Loucy (cell line): ENCODE data around the gene GALNT12.

Experiments used
- H2AFZ ChIP-seq: fragments of 200-600 bp; sonication (generic); 2 replicates; pipeline ENCODE4 v1.6.0; 2016; ENCODE audit warnings: antibody characterized with exemption, mild to moderate bottlenecking, low read length, moderate library complexity
- H3F3A ChIP-seq: fragments of 200-600 bp; 2 replicates; pipeline ENCODE4 v1.6.0; 2016; ENCODE audit warnings: antibody characterized with exemption, low read depth, mild to moderate bottlenecking
- H3K27me3 ChIP-seq: fragments of 200-600 bp; sonication (generic); 2 replicates; pipeline ENCODE4 v1.6.1; 2014; ENCODE audit warnings: low read length, mild to moderate bottlenecking; ENCODE audit not compliant: insufficient read depth, poor library complexity, severe bottlenecking
- H3K36me3 ChIP-seq: fragments of 200-600 bp; sonication (generic); 2 replicates; pipeline ENCODE4 v1.6.1; 2016; ENCODE audit warnings: low read length; ENCODE audit not compliant: insufficient read depth
- H3K4me1 ChIP-seq: fragments of 200-600 bp; sonication (generic); 2 replicates; pipeline ENCODE4 v1.5.1; 2014; ENCODE audit warnings: low read length, mild to moderate bottlenecking; ENCODE audit not compliant: insufficient read depth, poor library complexity, severe bottlenecking
- H3K4me2 ChIP-seq: fragments of 200-600 bp; sonication (generic); 2 replicates; pipeline ENCODE4 v1.6.0; 2014; ENCODE audit warnings: antibody characterized with exemption, low read length, low read depth, mild to moderate bottlenecking; ENCODE audit not compliant: poor library complexity, severe bottlenecking
- H3K4me3 ChIP-seq: fragments of 200-600 bp; sonication (generic); 2 replicates; pipeline ENCODE4 v1.5.1; 2014; ENCODE audit warnings: low read length, mild to moderate bottlenecking, mixed read lengths; ENCODE audit not compliant: poor library complexity, severe bottlenecking
- H3K79me2 ChIP-seq: fragments of 200-600 bp; sonication (generic); 2 replicates; pipeline ENCODE4 v1.6.1; 2014; ENCODE audit warnings: low read length; ENCODE audit not compliant: insufficient read depth
- H3K9ac ChIP-seq: fragments of 200-600 bp; sonication (generic); 2 replicates; pipeline ENCODE4 v1.6.0; 2014; ENCODE audit warnings: mild to moderate bottlenecking, low read depth, low read length, moderate library complexity; ENCODE audit not compliant: poor library complexity, severe bottlenecking
- H3K9me2 ChIP-seq: fragments of 200-600 bp; sonication (generic); replicated peaks from 2 replicates; pipeline ENCODE4 v1.6.1; 2016; ENCODE audit warnings: low read depth, low read length, mixed read lengths
- H3K9me3 ChIP-seq: fragments of 200-600 bp; sonication (generic); 2 replicates; pipeline ENCODE4 v1.6.1; 2014; ENCODE audit warnings: mild to moderate bottlenecking, antibody characterized with exemption, low read length, low read depth; ENCODE audit not compliant: insufficient read depth
- H4K20me1 ChIP-seq: fragments of 200-600 bp; sonication (generic); 2 replicates; pipeline ENCODE4 v1.6.0; 2014; ENCODE audit warnings: antibody characterized with exemption, low read length, mild to moderate bottlenecking; ENCODE audit not compliant: insufficient read depth, poor library complexity, severe bottlenecking
- CTCF ChIP-seq: fragments of 200-600 bp; sonication (generic); conservative IDR thresholded peaks from 2 replicates; pipeline ENCODE4 v1.5.1; 2014; ENCODE audit warnings: mild to moderate bottlenecking, antibody characterized with exemption, low read length
- EZH2phosphoT487 ChIP-seq: fragments of 200-600 bp; IDR thresholded peaks from 2 replicates; pipeline ENCODE4 v1.6.1; 2018; ENCODE audit warnings: antibody characterized with exemption, mild to moderate bottlenecking, moderate library complexity, borderline replicate concordance

The GALNT12 gene

DNA sequence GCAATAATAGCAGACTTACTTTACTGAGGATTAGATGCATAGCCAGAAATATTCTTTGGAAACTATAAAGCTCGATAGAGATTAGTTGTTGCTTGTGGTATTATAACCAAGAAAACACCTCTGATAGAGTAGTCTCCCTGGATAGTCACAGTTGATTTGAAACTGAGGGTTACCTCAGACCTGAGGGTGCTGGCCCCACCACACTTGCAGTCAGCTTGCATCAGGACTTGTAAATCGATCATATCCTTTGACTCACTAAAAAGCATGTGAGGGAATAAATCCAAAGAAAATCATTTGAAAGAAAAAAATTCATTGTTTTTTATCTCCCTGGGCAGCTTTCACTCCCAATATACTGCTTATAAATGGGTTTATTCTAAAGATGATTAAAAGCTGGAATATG lies 39.4 kb downstream of the GALNT12 start:
- Histone ChIP-seq H3F3A (no peaks in the 10 kb centered on the region), H3K9me3 (no peaks in the 10 kb centered on the region), H3K4me2 (no peak overlapping the region), H3K4me1 (no peaks in the 10 kb centered on the region), H4K20me1 (no peaks in the 10 kb centered on the region), H3K27me3 (no peaks in the 10 kb centered on the region), H3K4me3 (no peak overlapping the region), H3K9ac (no peak overlapping the region), H3K36me3 (no peaks in the 10 kb centered on the region), H3K79me2 (no peaks in the 10 kb centered on the region), H2AFZ (no peak overlapping the region), H3K9me2 (no peaks in the 10 kb centered on the region)
- TF ChIP-seq EZH2phosphoT487 (no peak), CTCF (no peak)

DNA sequence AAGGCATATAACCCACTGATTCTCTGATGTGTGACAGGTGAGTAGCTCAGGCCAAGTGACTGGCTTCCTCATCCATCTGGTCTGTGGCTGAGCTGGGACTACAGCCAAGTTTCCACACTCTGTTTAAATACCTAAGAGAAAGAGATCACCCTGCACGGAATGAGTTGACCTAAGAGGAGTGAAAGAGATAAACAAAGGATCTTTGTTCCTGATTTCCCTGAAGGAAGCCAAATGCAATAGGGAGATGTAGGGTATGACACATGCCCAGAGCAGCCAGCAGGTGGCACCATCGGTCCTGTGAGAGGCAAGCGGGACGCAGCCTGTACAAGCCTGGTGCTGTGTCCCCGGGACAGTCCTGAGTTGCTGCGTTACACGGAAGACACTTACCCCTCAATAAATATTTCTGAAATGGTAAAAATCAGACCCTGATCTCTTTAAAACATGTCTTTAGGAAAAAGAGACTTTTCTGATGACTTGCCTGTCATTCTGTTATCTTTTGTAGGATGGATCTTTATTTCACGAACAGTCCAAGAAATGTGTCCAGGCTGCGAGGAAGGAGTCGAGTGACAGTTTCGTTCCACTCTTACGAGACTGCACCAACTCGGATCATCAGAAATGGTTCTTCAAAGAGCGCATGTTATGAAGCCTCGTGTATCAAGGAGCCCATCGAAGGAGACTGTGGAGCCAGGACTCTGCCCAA lies 41.1 kb downstream of the GALNT12 start:
- no peaks in the 10 kb centered on the region for H3K36me3 ChIP-seq
- no peaks in the 10 kb centered on the region for H3K27me3 ChIP-seq
- H3K4me1 ChIP-seq, result no peaks in the 10 kb centered on the region
- TF ChIP-seq EZH2phosphoT487, result no peak
- peak; percentile 98 for TF ChIP-seq CTCF
- no peaks in the 10 kb centered on the region for H3K9me2 ChIP-seq
- no peak overlapping the region for H3K9ac ChIP-seq
- H3K4me3 ChIP-seq, result no peak overlapping the region
- H3K9me3 ChIP-seq, result no peaks in the 10 kb centered on the region
- H2AFZ ChIP-seq, result no peak overlapping the region
- H3F3A ChIP-seq, result no peaks in the 10 kb centered on the region
- H4K20me1 ChIP-seq, result no peaks in the 10 kb centered on the region
- no peak overlapping the region for H3K4me2 ChIP-seq
- no peaks in the 10 kb centered on the region for H3K79me2 ChIP-seq

DNA sequence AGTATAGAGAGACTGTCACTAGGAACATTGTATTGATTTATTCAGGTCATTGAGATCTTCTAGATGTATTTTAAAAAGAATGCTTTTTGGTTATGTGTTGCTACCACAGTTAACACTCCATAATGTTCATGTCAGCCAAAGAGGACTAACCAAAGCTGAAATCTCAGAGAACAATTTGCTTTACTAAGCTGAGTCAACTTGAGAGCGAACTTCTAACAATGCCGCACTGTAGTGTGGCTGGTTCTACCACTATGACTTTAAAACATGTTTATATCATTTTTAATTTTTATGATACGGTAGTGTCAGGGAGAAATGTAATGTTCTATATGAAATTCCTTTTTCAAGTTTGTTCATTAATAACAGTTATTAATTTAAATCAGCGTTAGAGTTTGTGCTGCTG lies 42.1 kb downstream of the GALNT12 start:
- Histone ChIP-seq H3K4me3 (no peak overlapping the region), H3K79me2 (no peaks in the 10 kb centered on the region), H3K9me2 (no peaks in the 10 kb centered on the region), H3K36me3 (no peaks in the 10 kb centered on the region), H3K4me1 (no peaks in the 10 kb centered on the region), H3F3A (no peaks in the 10 kb centered on the region), H3K9ac (no peak overlapping the region), H3K27me3 (no peaks in the 10 kb centered on the region), H4K20me1 (no peaks in the 10 kb centered on the region), H3K9me3 (no peaks in the 10 kb centered on the region), H2AFZ (no peak overlapping the region), H3K4me2 (no peak overlapping the region)
- TF ChIP-seq EZH2phosphoT487, result no peak
- no peak for TF ChIP-seq CTCF
